Karpas-422 (cell line): ENCODE data around the gene WWC2. TPM values are rescaled to one million over a fixed set of nuclear protein-coding genes. Genes with fewer than 3 reads are reported as not detected.

ENCODE experiments used
- DNase-seq: peaks from one replicate; pipeline ENCODE4 v3.0.0-alpha.2; 2015
- H2AFZ ChIP-seq: fragments of 200-600 bp; sonication (generic); 2 replicates; pipeline ENCODE4 v1.6.1; 2014; ENCODE audit warnings: antibody characterized with exemption, low read length, mixed read lengths
- H3K27ac ChIP-seq: fragments of 200-600 bp; sonication (generic); 2 replicates; pipeline ENCODE4 v1.5.1; 2014; ENCODE audit warnings: mild to moderate bottlenecking, low read length, moderate library complexity
- H3K27me3 ChIP-seq: fragments of 200-600 bp; sonication (generic); 2 replicates; pipeline ENCODE4 v1.6.1; 2014; ENCODE audit warnings: low read length, mixed read lengths
- H3K36me3 ChIP-seq: fragments of 200-600 bp; sonication (generic); 2 replicates; pipeline ENCODE4 v1.6.1; 2014; ENCODE audit warnings: low read length, mixed read lengths; ENCODE audit not compliant: insufficient read depth
- H3K4me1 ChIP-seq: fragments of 200-600 bp; sonication (generic); 2 replicates; pipeline ENCODE4 v1.6.1; 2014; ENCODE audit warnings: mild to moderate bottlenecking, low read length, mixed read lengths
- H3K4me2 ChIP-seq: fragments of 200-600 bp; sonication (generic); 2 replicates; pipeline ENCODE4 v1.6.1; 2014; ENCODE audit warnings: low read length, low read depth, mild to moderate bottlenecking; ENCODE audit not compliant: poor library complexity, severe bottlenecking
- H3K4me3 ChIP-seq: fragments of 200-600 bp; sonication (generic); 2 replicates; pipeline ENCODE4 v1.5.1; 2014; ENCODE audit warnings: mild to moderate bottlenecking, antibody characterized with exemption, low read length, mixed read lengths
- H3K79me2 ChIP-seq: fragments of 200-600 bp; sonication (generic); 2 replicates; pipeline ENCODE4 v1.6.1; 2014; ENCODE audit warnings: mild to moderate bottlenecking, low read length, mixed read lengths
- H3K9ac ChIP-seq: fragments of 200-600 bp; sonication (generic); 2 replicates; pipeline ENCODE4 v1.6.0; 2014; ENCODE audit warnings: low read length
- H3K9me2 ChIP-seq: fragments of 200-600 bp; sonication (generic), shearing (Covaris generic); replicated peaks from 2 replicates; pipeline ENCODE4 v1.6.0; 2014; ENCODE audit warnings: mild to moderate bottlenecking, low read length, moderate library complexity; ENCODE audit not compliant: insufficient read depth
- H3K9me3 ChIP-seq: fragments of 300-700, 200-600 bp; sonication (generic); 2 replicates; pipeline ENCODE4 v1.6.1; 2014; ENCODE audit warnings: low read length, mixed read lengths
- H4K20me1 ChIP-seq: fragments of 200-600 bp; sonication (generic); 2 replicates; pipeline ENCODE4 v1.6.1; 2014; ENCODE audit warnings: mild to moderate bottlenecking, antibody characterized with exemption, low read length, low read depth; ENCODE audit not compliant: insufficient read depth
- total RNA-seq: library from RNA; depleted of rRNA; stranded (reverse); fragments of >200 nt; shearing (Covaris generic); gene quantifications from 2 replicates; pipeline ENCODE4 v1.2.3, GENCODE V29; 2014; ENCODE audit warnings: low replicate concordance

The WWC2 gene
- total RNA-seq, 1 experiment from 2014 or later, result not detected

GRCh38 chr4:183303301-183303700 lies 204.2 kb downstream of the WWC2 start:
- Histone ChIP-seq H3K4me1 (no peaks in the 10 kb centered on the region), H4K20me1 (no peaks in the 10 kb centered on the region), H3K79me2 (no peaks in the 10 kb centered on the region), H3K36me3 (no peaks in the 10 kb centered on the region), H3K9me2 (no peaks in the 10 kb centered on the region), H3K27me3 (no peaks in the 10 kb centered on the region), H3K4me3 (no peak overlapping the region), H3K4me2 (no peak overlapping the region), H3K27ac (no peak overlapping the region), H2AFZ (no peak overlapping the region), H3K9me3 (no peaks in the 10 kb centered on the region), H3K9ac (no peak overlapping the region)
- DNase-seq, result no peak

- no peaks in the 10 kb centered on the region for H3K9me2 ChIP-seq
Observed at GRCh38 chr4:183304067-183304466, 205.0 kb downstream of the WWC2 start.

DNA sequence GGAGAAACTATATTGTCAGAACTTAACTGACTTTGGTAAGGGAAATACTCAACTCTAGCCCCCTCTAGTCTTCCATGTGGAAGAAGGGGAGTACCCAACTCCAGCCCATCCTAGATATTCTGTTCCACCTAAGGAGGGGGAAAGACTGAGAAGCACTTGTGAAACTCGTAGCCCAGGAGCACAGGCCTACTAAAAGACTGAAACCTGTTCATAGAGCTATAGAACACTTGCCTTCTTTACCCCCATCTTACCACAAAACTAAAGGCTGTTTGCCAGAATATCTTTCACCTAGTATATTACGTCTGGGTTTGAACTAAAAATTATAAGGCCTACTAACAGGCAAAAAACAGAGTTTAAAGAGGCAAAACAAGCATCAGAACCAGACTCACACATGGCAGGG lies 205.5 kb downstream of the WWC2 start:
- Histone ChIP-seq H3K9ac (no peak overlapping the region), H3K4me3 (no peak overlapping the region), H3K9me2 (no peaks in the 10 kb centered on the region), H3K79me2 (no peaks in the 10 kb centered on the region), H3K4me2 (no peak overlapping the region), H3K27me3 (no peaks in the 10 kb centered on the region), H3K36me3 (no peaks in the 10 kb centered on the region), H3K9me3 (no peaks in the 10 kb centered on the region), H4K20me1 (no peaks in the 10 kb centered on the region), H3K27ac (no peak overlapping the region), H3K4me1 (no peaks in the 10 kb centered on the region), H2AFZ (no peak overlapping the region)
- no peak for DNase-seq

More at GRCh38 chr4:183304067-183304466, 205.0 kb downstream of the WWC2 start:
- Histone ChIP-seq H2AFZ (no peak overlapping the region), H3K79me2 (no peaks in the 10 kb centered on the region), H3K9ac (no peak overlapping the region), H3K4me2 (no peak overlapping the region), H3K4me1 (no peaks in the 10 kb centered on the region), H3K4me3 (no peak overlapping the region), H3K36me3 (no peaks in the 10 kb centered on the region), H3K27ac (no peak overlapping the region), H3K27me3 (no peaks in the 10 kb centered on the region), H3K9me3 (no peaks in the 10 kb centered on the region), H4K20me1 (no peaks in the 10 kb centered on the region)
- DNase-seq, result no peak

DNA sequence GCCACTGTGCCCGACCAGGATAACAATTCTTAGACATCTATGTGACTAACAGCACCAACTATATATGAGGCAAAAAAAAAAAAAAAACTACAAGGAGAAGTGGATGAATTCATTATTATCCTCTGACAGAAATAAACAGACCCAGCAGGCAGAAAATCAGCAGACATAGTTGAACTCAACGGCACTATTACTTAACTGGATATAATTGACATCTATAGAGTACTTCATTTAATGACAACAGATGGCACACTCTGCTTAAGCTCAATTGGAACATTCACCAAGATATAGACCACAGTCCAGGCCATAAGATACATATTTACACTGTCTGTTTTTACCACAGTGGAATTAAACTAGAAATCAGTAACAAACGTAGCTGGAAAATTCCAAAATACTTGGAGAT lies 207.8 kb downstream of the WWC2 start:
- no peaks in the 10 kb centered on the region for H3K36me3 ChIP-seq
- H3K79me2 ChIP-seq, result no peaks in the 10 kb centered on the region
- H3K4me1 ChIP-seq, result no peaks in the 10 kb centered on the region
- H3K9me2 ChIP-seq, result no peaks in the 10 kb centered on the region
- H4K20me1 ChIP-seq, result no peaks in the 10 kb centered on the region
- no peaks in the 10 kb centered on the region for H3K9me3 ChIP-seq
- H2AFZ ChIP-seq, result no peak overlapping the region
- no peak for DNase-seq
- no peak overlapping the region for H3K27ac ChIP-seq
- H3K27me3 ChIP-seq, result no peaks in the 10 kb centered on the region
- no peak overlapping the region for H3K4me3 ChIP-seq
- H3K9ac ChIP-seq, result no peak overlapping the region
- no peak overlapping the region for H3K4me2 ChIP-seq

- DNase-seq, result no peak
- H3K4me2 ChIP-seq, result no peak overlapping the region
- H3K4me3 ChIP-seq, result no peak overlapping the region
- no peak overlapping the region for H2AFZ ChIP-seq
- H3K9me2 ChIP-seq, result no peaks in the 10 kb centered on the region
- no peaks in the 10 kb centered on the region for H3K27me3 ChIP-seq
- H3K9me3 ChIP-seq, result no peaks in the 10 kb centered on the region
- no peaks in the 10 kb centered on the region for H3K79me2 ChIP-seq
- H4K20me1 ChIP-seq, result no peaks in the 10 kb centered on the region
- no peak overlapping the region for H3K27ac ChIP-seq
- H3K4me1 ChIP-seq, result no peaks in the 10 kb centered on the region
- H3K36me3 ChIP-seq, result no peaks in the 10 kb centered on the region
- no peak overlapping the region for H3K9ac ChIP-seq
Observed at GRCh38 chr4:183312841-183313240, 213.8 kb downstream of the WWC2 start.

DNA sequence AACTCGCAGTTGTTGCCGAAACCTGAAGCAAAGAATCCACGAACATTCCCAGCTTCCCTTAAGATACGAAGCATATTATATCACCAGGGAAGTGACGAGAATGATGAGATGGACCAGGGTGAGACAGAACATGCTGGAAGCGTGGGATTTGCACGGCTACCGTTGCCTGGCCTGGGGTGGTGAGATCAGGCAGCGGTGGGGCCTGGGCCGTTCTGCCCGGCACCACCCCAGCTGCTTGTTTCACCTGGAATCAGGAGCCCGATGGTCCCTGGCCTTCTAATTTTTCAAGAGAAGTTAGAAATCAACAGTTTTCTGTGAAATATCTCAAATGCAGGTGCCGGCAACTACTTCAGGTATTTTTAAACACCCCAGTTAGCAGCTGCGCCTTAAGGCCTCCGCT lies 215.3 kb downstream of the WWC2 start:
- Histone ChIP-seq H3K27me3 (no peaks in the 10 kb centered on the region), H3K27ac (no peak overlapping the region), H3K9ac (no peak overlapping the region), H3K9me3 (no peaks in the 10 kb centered on the region), H3K79me2 (no peaks in the 10 kb centered on the region), H3K36me3 (no peaks in the 10 kb centered on the region), H3K4me3 (no peak overlapping the region), H3K4me1 (no peaks in the 10 kb centered on the region), H2AFZ (no peak overlapping the region), H4K20me1 (no peaks in the 10 kb centered on the region), H3K9me2 (no peaks in the 10 kb centered on the region), H3K4me2 (no peak overlapping the region)
- DNase-seq, result no peak

DNA sequence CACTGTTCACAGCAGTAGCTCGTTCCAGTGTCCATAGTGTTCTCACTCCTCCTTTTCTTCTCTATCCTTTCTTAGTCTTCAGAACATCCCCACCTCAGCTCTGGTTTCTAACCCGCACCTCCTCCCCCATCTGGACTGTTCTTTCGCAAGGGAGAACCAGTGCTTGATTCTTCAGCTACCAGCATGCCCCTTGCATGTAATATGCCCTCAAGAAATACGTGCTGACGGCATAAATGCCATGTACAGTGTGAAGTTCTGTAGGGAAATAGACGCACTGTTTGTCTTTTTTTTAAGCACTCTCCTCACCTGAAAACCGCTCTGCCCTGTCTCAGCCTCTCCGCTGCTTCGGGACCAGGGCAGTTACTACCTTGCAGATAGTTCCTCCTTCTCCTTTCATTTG lies 215.7 kb downstream of the WWC2 start:
- H3K9me3 ChIP-seq, result no peaks in the 10 kb centered on the region
- H3K36me3 ChIP-seq, result no peaks in the 10 kb centered on the region
- no peaks in the 10 kb centered on the region for H3K4me1 ChIP-seq
- H3K79me2 ChIP-seq, result no peaks in the 10 kb centered on the region
- no peaks in the 10 kb centered on the region for H4K20me1 ChIP-seq
- H3K27me3 ChIP-seq, result no peaks in the 10 kb centered on the region
- no peaks in the 10 kb centered on the region for H3K9me2 ChIP-seq
- H2AFZ ChIP-seq, result no peak overlapping the region
- no peak overlapping the region for H3K4me3 ChIP-seq
- no peak overlapping the region for H3K27ac ChIP-seq
- no peak overlapping the region for H3K4me2 ChIP-seq
- no peak overlapping the region for H3K9ac ChIP-seq
- DNase-seq, result no peak

GRCh38 chr4:183318656-183319055 lies 219.6 kb downstream of the WWC2 start:
- H3K36me3 ChIP-seq, result no peaks in the 10 kb centered on the region
- no peaks in the 10 kb centered on the region for H3K9me2 ChIP-seq
- H2AFZ ChIP-seq, result no peak overlapping the region
- H3K4me3 ChIP-seq, result no peak overlapping the region
- no peak overlapping the region for H3K27ac ChIP-seq
- H3K27me3 ChIP-seq, result no peaks in the 10 kb centered on the region
- H3K9me3 ChIP-seq, result no peaks in the 10 kb centered on the region
- H3K4me1 ChIP-seq, result no peaks in the 10 kb centered on the region
- H4K20me1 ChIP-seq, result no peaks in the 10 kb centered on the region
- no peak overlapping the region for H3K9ac ChIP-seq
- no peak for DNase-seq
- H3K79me2 ChIP-seq, result no peaks in the 10 kb centered on the region
- H3K4me2 ChIP-seq, result no peak overlapping the region
